DND-41 (cell line): Measurements from ENCODE around the gene TTC23.
A peak's percentile ranks its signal among the peaks of the same experiment; 100 is the strongest.

Experiments
- ATAC-seq: fragments of 200-7000 bp; cut with Tn5 transposase; 3 replicates; pipeline ENCODE4 v1.9.1; 2021; ENCODE audit warnings: low read depth; ENCODE audit not compliant: insufficient read depth
- DNase-seq: peaks from one replicate; pipeline ENCODE4 v3.0.0-alpha.2; 2020
- H2AFZ ChIP-seq: 2 replicates; pipeline ENCODE4 v1.6.0; 2012; ENCODE audit warnings: low read depth, low read length
- H3K27ac ChIP-seq: 2 replicates; pipeline ENCODE4 v1.5.1; 2012; ENCODE audit warnings: low read length, inconsistent platforms
- H3K27me3 ChIP-seq: fragments of 200-600 bp; sonication (generic); 2 replicates; pipeline ENCODE4 v1.6.0; 2012; ENCODE audit warnings: low read length, mild to moderate bottlenecking, inconsistent platforms; ENCODE audit not compliant: insufficient read depth, poor library complexity
- H3K36me3 ChIP-seq: 2 replicates; pipeline ENCODE4 v1.5.1; 2012; ENCODE audit warnings: low read length, inconsistent platforms; ENCODE audit not compliant: insufficient read depth
- H3K4me1 ChIP-seq: 2 replicates; pipeline ENCODE4 v1.5.1; 2012; ENCODE audit warnings: mild to moderate bottlenecking, low read length; ENCODE audit not compliant: insufficient read depth
- H3K4me2 ChIP-seq: 2 replicates; pipeline ENCODE4 v1.6.0; 2012; ENCODE audit warnings: mild to moderate bottlenecking, moderate library complexity, low read length, inconsistent platforms; ENCODE audit not compliant: insufficient read depth
- H3K4me3 ChIP-seq, 2 experiments: fragments of 200-600 bp in 1 of 2; shearing (Covaris generic) in 1 of 2; 2 replicates each; pipeline ENCODE4 v1.5.1; 2012 to 2016; ENCODE audit warnings: inconsistent platforms in 2 of 2, low read length in 2 of 2, mild to moderate bottlenecking in 2 of 2, low read depth in 1 of 2, moderate library complexity in 1 of 2
- H3K79me2 ChIP-seq: 2 replicates; pipeline ENCODE4 v1.6.0; 2012; ENCODE audit warnings: low read length, inconsistent platforms; ENCODE audit not compliant: insufficient read depth
- H3K9ac ChIP-seq: 2 replicates; pipeline ENCODE4 v1.6.0; 2012; ENCODE audit warnings: low read depth, mild to moderate bottlenecking, inconsistent platforms, low read length, moderate library complexity
- H3K9me3 ChIP-seq: 2 replicates; pipeline ENCODE4 v1.5.1; 2012; ENCODE audit warnings: low read length, moderate library complexity, mild to moderate bottlenecking, inconsistent platforms; ENCODE audit not compliant: insufficient read depth, severe bottlenecking
- H4K20me1 ChIP-seq: 2 replicates; pipeline ENCODE4 v1.6.0; 2012; ENCODE audit warnings: low read length; ENCODE audit not compliant: insufficient read depth
- EZH2 ChIP-seq: IDR thresholded peaks from 3 replicates; pipeline ENCODE4 v1.6.1; 2012; ENCODE audit warnings: borderline replicate concordance, low read depth, mild to moderate bottlenecking, moderate library complexity, low read length, inconsistent platforms; ENCODE audit not compliant: severe bottlenecking
- TF ChIP-seq, protein P1 (sequence below): IDR thresholded peaks from 2 replicates; pipeline ENCODE4 v1.5.1; 2012; ENCODE audit warnings: borderline replicate concordance, low read length, moderate library complexity, mild to moderate bottlenecking; ENCODE audit not compliant: poor library complexity, severe bottlenecking; ENCODE audit errors: extremely low read depth

The TTC23 gene

DNA sequence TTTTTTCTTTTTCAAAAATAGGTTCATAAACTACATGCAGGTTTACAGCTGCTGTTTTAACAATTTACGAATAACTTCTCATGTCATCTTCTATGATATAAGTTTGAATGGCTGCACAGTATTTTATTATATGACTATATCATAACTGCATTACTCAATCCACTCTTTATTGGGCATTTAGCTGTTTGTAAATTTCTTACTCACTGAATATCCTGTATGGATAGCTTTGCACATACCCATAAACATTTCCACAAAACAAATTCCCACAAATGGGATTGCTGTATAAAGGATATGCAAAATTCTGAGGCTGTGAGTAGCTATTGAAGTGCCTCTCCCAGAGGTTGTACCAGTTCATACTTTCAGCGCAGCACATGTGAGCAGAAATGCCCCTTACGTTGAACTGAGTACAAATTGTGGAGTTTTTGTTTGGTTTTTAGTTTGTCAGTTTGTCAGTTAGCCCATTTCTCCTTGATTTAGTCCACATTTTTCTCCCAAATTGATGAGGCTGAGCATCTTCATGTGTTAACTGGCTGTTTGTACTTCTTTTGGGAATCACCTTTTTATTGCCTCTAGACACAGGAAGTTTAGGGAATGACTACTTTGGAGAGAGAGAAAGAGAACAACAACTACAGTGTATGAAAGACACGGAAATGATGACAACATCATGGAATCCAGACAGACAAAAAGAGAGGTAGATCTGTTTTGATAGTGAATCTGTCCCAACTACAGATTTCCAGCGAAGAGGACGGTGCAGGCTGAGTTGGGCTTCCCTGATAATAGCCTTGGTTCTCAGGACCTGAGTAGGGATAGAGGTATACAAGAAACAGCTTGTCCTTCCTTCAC lies 24.8 kb downstream of the TTC23 start:
- DNase-seq (no peak), ATAC-seq (no peak)
- Histone ChIP-seq H3K27ac (no peak overlapping the region), H4K20me1 (no peaks in the 10 kb centered on the region), H3K4me3 (no peak overlapping the region), H3K27me3 (no peaks in the 10 kb centered on the region), H3K9ac (no peak overlapping the region), H3K4me1 (no peaks in the 10 kb centered on the region), H3K36me3 (peaks cover 62% of the 10 kb centered on the region), H3K79me2 (no peaks in the 10 kb centered on the region), H3K4me2 (no peak overlapping the region), H2AFZ (no peak overlapping the region), H3K9me3 (no peaks in the 10 kb centered on the region)
- TF ChIP-seq, protein P1, sequence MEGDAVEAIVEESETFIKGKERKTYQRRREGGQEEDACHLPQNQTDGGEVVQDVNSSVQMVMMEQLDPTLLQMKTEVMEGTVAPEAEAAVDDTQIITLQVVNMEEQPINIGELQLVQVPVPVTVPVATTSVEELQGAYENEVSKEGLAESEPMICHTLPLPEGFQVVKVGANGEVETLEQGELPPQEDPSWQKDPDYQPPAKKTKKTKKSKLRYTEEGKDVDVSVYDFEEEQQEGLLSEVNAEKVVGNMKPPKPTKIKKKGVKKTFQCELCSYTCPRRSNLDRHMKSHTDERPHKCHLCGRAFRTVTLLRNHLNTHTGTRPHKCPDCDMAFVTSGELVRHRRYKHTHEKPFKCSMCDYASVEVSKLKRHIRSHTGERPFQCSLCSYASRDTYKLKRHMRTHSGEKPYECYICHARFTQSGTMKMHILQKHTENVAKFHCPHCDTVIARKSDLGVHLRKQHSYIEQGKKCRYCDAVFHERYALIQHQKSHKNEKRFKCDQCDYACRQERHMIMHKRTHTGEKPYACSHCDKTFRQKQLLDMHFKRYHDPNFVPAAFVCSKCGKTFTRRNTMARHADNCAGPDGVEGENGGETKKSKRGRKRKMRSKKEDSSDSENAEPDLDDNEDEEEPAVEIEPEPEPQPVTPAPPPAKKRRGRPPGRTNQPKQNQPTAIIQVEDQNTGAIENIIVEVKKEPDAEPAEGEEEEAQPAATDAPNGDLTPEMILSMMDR, result no peak
- TF ChIP-seq EZH2, result no peak

DNA sequence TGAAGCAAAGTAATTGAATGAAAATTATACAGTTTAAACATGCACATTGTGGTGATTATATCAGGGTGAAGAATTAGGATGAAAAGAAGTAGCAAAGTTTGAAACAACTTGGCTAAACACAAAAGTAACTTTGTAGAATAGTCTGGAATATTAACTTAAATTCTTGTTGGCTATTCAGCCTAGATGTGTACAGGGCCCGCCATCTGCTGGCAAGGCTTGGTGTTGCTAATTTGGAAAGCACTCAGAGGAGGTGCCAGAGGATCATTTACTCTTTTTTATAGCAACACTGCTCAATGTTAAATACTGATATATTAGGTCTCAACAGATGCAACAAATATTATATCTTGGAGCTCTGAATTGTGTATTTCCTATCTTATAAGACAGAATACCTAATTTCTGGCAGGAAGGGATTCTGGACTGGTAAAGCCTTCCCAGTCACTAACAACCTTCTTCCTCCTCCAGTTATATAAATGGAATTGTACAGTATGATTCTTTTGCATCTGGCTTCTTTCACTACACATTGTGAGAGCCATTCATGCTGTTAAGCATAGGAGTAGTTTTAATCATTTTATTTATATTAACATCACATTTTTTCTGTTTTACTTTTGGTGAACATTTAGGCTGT lies 36.1 kb downstream of the TTC23 start:
- Histone ChIP-seq H3K36me3 (peaks cover 15% of the 10 kb centered on the region), H4K20me1 (no peaks in the 10 kb centered on the region)
- peak; percentile 69 for DNase-seq

DNA sequence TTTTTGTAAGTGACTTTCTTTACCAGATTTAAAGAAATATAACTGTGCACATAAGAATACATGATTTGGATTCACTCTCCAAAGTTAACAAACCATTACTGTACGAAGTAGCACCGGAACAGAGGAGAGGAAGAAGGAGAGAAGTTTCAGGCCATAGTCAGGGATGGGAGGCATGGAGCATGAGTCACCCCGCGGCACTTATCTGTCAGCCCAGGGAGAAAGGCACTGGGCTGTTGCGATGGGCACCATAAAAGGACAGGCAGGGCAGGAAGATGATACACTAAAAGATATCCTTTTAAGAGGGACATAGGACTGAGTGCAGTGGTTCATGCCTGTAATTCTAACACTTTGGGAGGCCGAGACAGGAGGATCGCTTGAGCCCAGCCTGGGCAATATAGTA lies 37.0 kb downstream of the TTC23 start:
- Histone ChIP-seq H2AFZ (no peak overlapping the region), H3K27me3 (no peaks in the 10 kb centered on the region), H3K4me2 (no peak overlapping the region), H3K36me3 (peaks cover 7% of the 10 kb centered on the region; the same call in 1 of the 2 replicates), H4K20me1 (no peaks in the 10 kb centered on the region), H3K4me1 (no peaks in the 10 kb centered on the region), H3K9ac (no peak overlapping the region), H3K9me3 (no peaks in the 10 kb centered on the region), H3K27ac (no peak overlapping the region), H3K79me2 (no peaks in the 10 kb centered on the region), H3K4me3 (no peak overlapping the region)
- ATAC-seq (no peak), DNase-seq (no peak)
- no peak for TF ChIP-seq EZH2
- TF ChIP-seq, protein P1, result no peak

More for the DNA sequence above, 36.1 kb downstream of the TTC23 start:
- Histone ChIP-seq H3K9me3 (no peaks in the 10 kb centered on the region), H3K4me3 (no peak overlapping the region), H3K27me3 (no peaks in the 10 kb centered on the region), H3K4me2 (no peak overlapping the region), H2AFZ (no peak overlapping the region), H3K4me1 (no peaks in the 10 kb centered on the region), H3K9ac (no peak overlapping the region), H3K27ac (no peak overlapping the region), H3K79me2 (no peaks in the 10 kb centered on the region)
- TF ChIP-seq EZH2, result no peak
- TF ChIP-seq, protein P1, result peak; percentile 85
- ATAC-seq, result peak; percentile 86
